Vagina (tissue), 2 donors: ENCODE results near the gene DUSP15.

ENCODE experiments used
- CTCF ChIP-seq, 3 experiments: fragments of 450-650 bp in 2 of 3; fragments of 200-600 bp in 1 of 3; sonication (generic) in 1 of 3; IDR thresholded peaks; one replicate each; pipeline ENCODE4 v1.5.1; 2017 to 2019; ENCODE audit warnings: antibody characterized with exemption in 3 of 3, mild to moderate bottlenecking in 2 of 3, moderate library complexity in 2 of 3
- POLR2A ChIP-seq, 2 donors: fragments of 450-650 bp; IDR thresholded peaks; one replicate each; pipeline ENCODE4 v1.6.1; 2017; ENCODE audit warnings: antibody characterized with exemption in 2 of 2, mild to moderate bottlenecking in 2 of 2, moderate library complexity in 2 of 2
- POLR2AphosphoS5 ChIP-seq, 2 donors: sonication (generic); formaldehyde crosslinking; IDR thresholded peaks; one replicate each; pipeline ENCODE4 v1.9.0; 2017; ENCODE audit warnings: antibody characterized with exemption in 2 of 2, mild to moderate bottlenecking in 2 of 2, low read depth in 1 of 2; ENCODE audit not compliant: insufficient read depth in 1 of 2

- TF ChIP-seq CTCF (IDR thresholded peaks at IDR 0.05) (no peak), POLR2A (IDR thresholded peaks at IDR 0.05) (no peak), POLR2AphosphoS5 (IDR thresholded peaks at IDR 0.05; ENCODE audit: insufficient read depth in 1 of 2, low read depth in 1 of 2) (no peak)
Observed at GRCh38 chr20:31823360-31824124, 46.8 kb downstream of the DUSP15 start.
